GM12864 (cell line): ENCODE data around the gene BTBD17.

Source experiments
- DNase-seq: peaks from one replicate; pipeline ENCODE4 v3.0.0-alpha.2; 2011; ENCODE audit warnings: low read depth
- H3K4me3 ChIP-seq: 2 replicates; pipeline ENCODE4 v1.5.1; 2011; ENCODE audit warnings: mild to moderate bottlenecking, low read depth, low read length, control low read depth
- CTCF ChIP-seq: IDR thresholded peaks from 2 replicates; pipeline ENCODE4 v1.5.1; 2011; ENCODE audit warnings: low read depth, mild to moderate bottlenecking, moderate library complexity, low read length, control low read depth, inconsistent platforms; ENCODE audit errors: missing control alignments

The BTBD17 gene

GRCh38 chr17:74404218-74404617 is 42.5 kb upstream of the BTBD17 start:
- H3K4me3 ChIP-seq: no peak overlapping the region
- TF ChIP-seq CTCF: no peak
- DNase-seq: no peak

- TF ChIP-seq CTCF: no peak
- DNase-seq: no peak
- no peak overlapping the region for H3K4me3 ChIP-seq
These were observed 42.0 kb upstream of the BTBD17 start for GRCh38 chr17:74403512-74404137.

- DNase-seq: no peak
- TF ChIP-seq CTCF: no peak
- no peak overlapping the region for H3K4me3 ChIP-seq
These were observed 40.4 kb upstream of the BTBD17 start for GRCh38 chr17:74402048-74402447.

- no peak overlapping the region for H3K4me3 ChIP-seq
- TF ChIP-seq CTCF: no peak
- no peak for DNase-seq
These were observed 34.9 kb upstream of the BTBD17 start for GRCh38 chr17:74396567-74396966.

GRCh38 chr17:74394977-74395376 is 33.3 kb upstream of the BTBD17 start:
- TF ChIP-seq CTCF: no peak
- DNase-seq: no peak
- no peak overlapping the region for H3K4me3 ChIP-seq

- no peak for TF ChIP-seq CTCF
- no peak for DNase-seq
- H3K4me3 ChIP-seq: no peak overlapping the region
These were observed 32.7 kb upstream of the BTBD17 start for GRCh38 chr17:74394275-74394950.
